ENCODE measurements around the gene YBX1.

YBX1 gene

GRCh38 chr1:42733415-42734200 lies 51.4 kb downstream of the YBX1 start:
- TF ChIP-seq POLR2AphosphoS5 (IDR thresholded peaks at IDR 0.05; ENCODE audit: low read depth, low read length) = no peak
- TF ChIP-seq PAX5 (IDR thresholded peaks at IDR 0.05; ENCODE audit: insufficient read depth, low read length, severe bottlenecking) = no peak
- no peak for TF ChIP-seq POLR2A (IDR thresholded peaks at IDR 0.05; ENCODE audit: low read depth, low read length)
- TF ChIP-seq TAF1 (IDR thresholded peaks at IDR 0.05; ENCODE audit: low read depth, low read length) = no peak
- TF ChIP-seq POU2F2 (IDR thresholded peaks at IDR 0.05; ENCODE audit: low read depth, low read length) = no peak
- TF ChIP-seq SPI1 (IDR thresholded peaks at IDR 0.05; ENCODE audit: low read depth, low read length) = no peak
- DNase-seq (ENCODE audit: insufficient read length, low spot score) (no peak), FAIRE-seq (no peak)

DNA sequence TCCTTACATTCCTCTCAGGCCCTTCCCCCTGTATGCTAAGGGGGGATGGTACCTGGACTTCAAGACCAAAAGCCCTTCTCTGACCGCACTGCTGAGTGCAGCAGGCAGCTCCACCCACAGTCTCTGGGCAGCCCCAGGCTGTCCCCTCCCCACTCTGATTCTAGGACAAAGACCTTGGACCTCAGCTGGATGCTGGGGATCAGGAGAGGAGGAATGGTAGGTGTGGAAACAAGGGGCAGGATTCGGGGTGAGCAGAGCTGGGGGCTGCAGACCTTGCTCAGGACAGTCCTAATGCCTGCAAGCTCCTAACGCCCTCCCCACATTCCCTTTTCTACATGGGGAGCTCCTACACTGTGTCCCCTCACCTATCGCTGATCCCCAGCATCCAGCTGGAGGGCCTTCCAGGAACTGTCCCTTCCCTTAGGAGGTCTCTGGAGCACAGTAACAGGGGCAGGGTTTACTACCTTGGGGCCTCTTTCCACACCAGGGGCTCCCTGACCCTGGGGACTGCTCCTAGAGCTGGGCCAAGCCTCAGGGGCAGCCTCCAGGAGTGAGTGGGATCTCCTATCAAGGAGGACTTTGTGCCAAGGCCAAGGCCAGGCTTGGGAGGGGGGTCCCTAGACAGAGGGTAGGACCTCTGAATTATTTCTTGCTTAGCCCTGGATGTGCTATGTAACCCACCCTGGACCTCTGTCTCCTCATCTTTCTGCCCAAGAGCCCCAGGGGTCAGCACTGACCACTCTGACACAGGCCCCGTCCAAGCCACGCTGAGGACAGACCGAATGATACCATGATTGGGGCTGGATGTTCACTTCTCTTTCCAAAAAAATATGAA lies 52.2 kb downstream of the YBX1 start:
- FAIRE-seq (no peak), DNase-seq (ENCODE audit: insufficient read length, low spot score) (no peak)
- TF ChIP-seq SPI1 (IDR thresholded peaks at IDR 0.05; ENCODE audit: low read depth, low read length) (no peak), POLR2A (IDR thresholded peaks at IDR 0.05; ENCODE audit: low read depth, low read length) (no peak), TAF1 (IDR thresholded peaks at IDR 0.05; ENCODE audit: low read depth, low read length) (no peak), POU2F2 (IDR thresholded peaks at IDR 0.05; ENCODE audit: low read depth, low read length) (no peak), POLR2AphosphoS5 (IDR thresholded peaks at IDR 0.05; ENCODE audit: low read depth, low read length) (no peak)

- no peak for TF ChIP-seq TAF1 (IDR thresholded peaks at IDR 0.05; ENCODE audit: low read depth, low read length)
- no peak for TF ChIP-seq POU2F2 (IDR thresholded peaks at IDR 0.05; ENCODE audit: low read depth, low read length)
- TF ChIP-seq SPI1 (IDR thresholded peaks at IDR 0.05; ENCODE audit: low read depth, low read length) = no peak
- no peak for TF ChIP-seq POLR2AphosphoS5 (IDR thresholded peaks at IDR 0.05; ENCODE audit: low read depth, low read length)
- no peak for TF ChIP-seq PAX5 (IDR thresholded peaks at IDR 0.05; ENCODE audit: insufficient read depth, low read length, severe bottlenecking)
- TF ChIP-seq POLR2A (IDR thresholded peaks at IDR 0.05; ENCODE audit: low read depth, low read length) = no peak
- FAIRE-seq (no peak), DNase-seq (ENCODE audit: insufficient read length, low spot score) (no peak)
These were observed 52.8 kb downstream of the YBX1 start for GRCh38 chr1:42735056-42735455.

GRCh38 chr1:42735477-42736105 lies 53.4 kb downstream of the YBX1 start:
- TF ChIP-seq TAF1 (IDR thresholded peaks at IDR 0.05; ENCODE audit: low read depth, low read length) (no peak), POLR2A (IDR thresholded peaks at IDR 0.05; ENCODE audit: low read depth, low read length) (no peak), POU2F2 (IDR thresholded peaks at IDR 0.05; ENCODE audit: low read depth, low read length) (no peak), SPI1 (IDR thresholded peaks at IDR 0.05; ENCODE audit: low read depth, low read length) (no peak), POLR2AphosphoS5 (IDR thresholded peaks at IDR 0.05; ENCODE audit: low read depth, low read length) (no peak), PAX5 (IDR thresholded peaks at IDR 0.05; ENCODE audit: insufficient read depth, low read length, severe bottlenecking) (no peak)
- FAIRE-seq (no peak), DNase-seq (ENCODE audit: insufficient read length, low spot score) (no peak)

DNA sequence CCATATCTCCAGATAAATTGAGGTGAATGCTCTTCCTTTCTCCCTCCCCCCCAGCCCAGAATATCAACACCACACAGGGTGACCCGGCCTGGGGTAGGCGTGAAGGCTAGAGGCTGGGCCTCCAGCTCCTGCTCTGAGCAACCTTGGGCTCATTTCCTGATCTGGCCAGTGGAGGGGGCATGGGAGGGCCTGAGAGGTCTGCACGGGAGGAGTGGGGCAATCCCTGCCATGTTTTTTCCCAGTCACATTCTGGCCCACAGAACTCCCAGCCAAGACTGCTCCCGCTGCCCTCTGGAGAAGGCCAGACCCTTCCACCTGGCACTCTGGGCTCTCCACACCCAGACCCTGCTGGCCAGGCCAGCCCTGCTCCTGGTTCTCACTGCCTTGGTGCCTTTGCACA lies 53.9 kb downstream of the YBX1 start:
- no peak for FAIRE-seq
- no peak for TF ChIP-seq POLR2A (IDR thresholded peaks at IDR 0.05; ENCODE audit: low read depth, low read length)
- TF ChIP-seq TAF1 (IDR thresholded peaks at IDR 0.05; ENCODE audit: low read depth, low read length) = no peak
- TF ChIP-seq SPI1 (IDR thresholded peaks at IDR 0.05; ENCODE audit: low read depth, low read length) = no peak
- no peak for TF ChIP-seq POU2F2 (IDR thresholded peaks at IDR 0.05; ENCODE audit: low read depth, low read length)
- TF ChIP-seq POLR2AphosphoS5 (IDR thresholded peaks at IDR 0.05; ENCODE audit: low read depth, low read length) = no peak
- TF ChIP-seq PAX5 (IDR thresholded peaks at IDR 0.05; ENCODE audit: insufficient read depth, low read length, severe bottlenecking) = no peak
- DNase-seq (ENCODE audit: insufficient read length, low spot score) = no peak

- FAIRE-seq (no peak), DNase-seq (ENCODE audit: insufficient read length, low spot score) (no peak)
- TF ChIP-seq PAX5 (IDR thresholded peaks at IDR 0.05; ENCODE audit: insufficient read depth, low read length, severe bottlenecking) = no peak
- no peak for TF ChIP-seq POLR2A (IDR thresholded peaks at IDR 0.05; ENCODE audit: low read depth, low read length)
- no peak for TF ChIP-seq SPI1 (IDR thresholded peaks at IDR 0.05; ENCODE audit: low read depth, low read length)
- no peak for TF ChIP-seq POU2F2 (IDR thresholded peaks at IDR 0.05; ENCODE audit: low read depth, low read length)
- no peak for TF ChIP-seq POLR2AphosphoS5 (IDR thresholded peaks at IDR 0.05; ENCODE audit: low read depth, low read length)
- TF ChIP-seq TAF1 (IDR thresholded peaks at IDR 0.05; ENCODE audit: low read depth, low read length) = no peak
These were observed 54.5 kb downstream of the YBX1 start for GRCh38 chr1:42736571-42737200.

DNA sequence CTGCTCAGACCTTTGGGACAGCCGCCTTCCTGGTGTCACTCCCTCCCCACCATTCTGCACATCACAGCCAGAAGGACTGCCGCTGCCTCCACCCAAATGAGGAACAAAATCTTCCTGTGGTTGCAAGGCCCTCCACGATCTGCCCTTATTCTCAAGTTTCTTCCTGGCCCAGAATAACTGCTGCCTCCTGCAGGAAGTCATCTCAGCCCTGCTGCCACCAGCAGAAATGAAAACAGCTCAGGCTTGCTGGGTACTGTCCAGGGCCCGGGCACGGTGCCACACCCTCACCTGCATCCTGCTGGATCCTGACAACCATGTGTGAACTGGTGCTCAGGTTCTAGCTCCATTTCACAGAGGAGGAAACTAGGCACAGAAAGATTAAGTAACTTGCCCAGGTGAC lies 55.0 kb downstream of the YBX1 start:
- DNase-seq (ENCODE audit: insufficient read length, low spot score) = no peak
- FAIRE-seq = peak; percentile 85
- TF ChIP-seq POU2F2 (IDR thresholded peaks at IDR 0.05; ENCODE audit: low read depth, low read length) (no peak), POLR2AphosphoS5 (IDR thresholded peaks at IDR 0.05; ENCODE audit: low read depth, low read length) (no peak), TAF1 (IDR thresholded peaks at IDR 0.05; ENCODE audit: low read depth, low read length) (no peak), POLR2A (IDR thresholded peaks at IDR 0.05; ENCODE audit: low read depth, low read length) (no peak)

- no peak for FAIRE-seq
- TF ChIP-seq POU2F2 (IDR thresholded peaks at IDR 0.05; ENCODE audit: low read depth, low read length) (no peak), SPI1 (IDR thresholded peaks at IDR 0.05; ENCODE audit: low read depth, low read length) (no peak), TAF1 (IDR thresholded peaks at IDR 0.05; ENCODE audit: low read depth, low read length) (no peak), POLR2A (IDR thresholded peaks at IDR 0.05; ENCODE audit: low read depth, low read length) (no peak), PAX5 (IDR thresholded peaks at IDR 0.05; ENCODE audit: insufficient read depth, low read length, severe bottlenecking) (no peak), POLR2AphosphoS5 (IDR thresholded peaks at IDR 0.05; ENCODE audit: low read depth, low read length) (no peak)
- DNase-seq (ENCODE audit: insufficient read length, low spot score) = no peak
These were observed 55.9 kb downstream of the YBX1 start for GRCh38 chr1:42737986-42738677.
